ENCODE data around the gene NECTIN4.
"Not testable (repeated sequence)": the region's sequence is repeated elsewhere in the genome, so short reads cannot be mapped to it uniquely, and the experiment has no call there.

- TF ChIP-seq CTCF, POLR2A (IDR thresholded peaks at IDR 0.05): not testable (repeated sequence)
These were observed 26.6 kb upstream of the NECTIN4 start for GRCh38 chr1:161115961-161116360.

Data from esophagus squamous epithelium (tissue), 4 donors.